Measurements from ENCODE around the gene ZNF496. TPM values are rescaled to one million over a fixed set of nuclear protein-coding genes. Genes with fewer than 3 reads are reported as not detected.

The ZNF496 gene
- total and polyA plus RNA-seq, 9 of the 15 experiments (the other 6 are each of a cell fraction or from before 2014, with no cell fraction given) = 4.3 to 54.0 (median 31.3) TPM

GRCh38 chr1:247367786-247368422 lies 36.2 kb upstream of the ZNF496 start (continued):
- TF ChIP-seq EHMT2 (IDR thresholded peaks at IDR 0.05) (no peak), ZNF133 (CRISPR knock-in tag; IDR thresholded peaks at IDR 0.05) (peak; percentile 94), MTA2 (IDR thresholded peaks at IDR 0.05; ENCODE audit: low read depth) (no peak), ZNF740 (CRISPR knock-in tag; IDR thresholded peaks at IDR 0.05) (no peak), ZNF740 (tag; IDR thresholded peaks at IDR 0.05) (peak in 1 of 2 experiments; percentile 99; a peak in 2 of 4 replicates), PHF8 (IDR thresholded peaks at IDR 0.05; ENCODE audit: borderline replicate concordance, low read length) (no peak), FOXJ3 (CRISPR knock-in tag; IDR thresholded peaks at IDR 0.05) (no peak), ZNF696 (CRISPR knock-in tag; conservative IDR thresholded peaks at IDR 0.05) (0 out of 2 replicates have a peak, but pooled peaks have one; percentile 46), ZBTB43 (CRISPR knock-in tag; IDR thresholded peaks at IDR 0.05) (no peak), RNF2 (IDR thresholded peaks at IDR 0.05) (peak; percentile 87; the same call in 1 of the 2 replicates), ZBTB26 (CRISPR knock-in tag; IDR thresholded peaks at IDR 0.05) (peak; percentile 98), NONO (IDR thresholded peaks at IDR 0.05; ENCODE audit: low read depth in 2 of 2, low read length in 1 of 2) (no peak), CHAMP1 (IDR thresholded peaks at IDR 0.05) (no peak), ZNF3 (CRISPR knock-in tag; IDR thresholded peaks at IDR 0.05) (peak; percentile 84), ARHGAP35 (IDR thresholded peaks at IDR 0.05; ENCODE audit: partially characterized antibody) (no peak), NCOA1 (IDR thresholded peaks at IDR 0.05; ENCODE audit: low read depth) (peak; percentile 57; the same call in 1 of the 2 replicates), ZNF592 (IDR thresholded peaks at IDR 0.05) (peak; percentile 98), RAD21 (CRISPR knock-in tag; conservative IDR thresholded peaks at IDR 0.05 in 1 of 2, IDR thresholded peaks at IDR 0.05 in 1 of 2) (peak in 1 of 2 experiments; percentile 71; a peak in 2 of 4 replicates)
